Activated CD8-positive, alpha-beta memory T cell treated with anti-CD3 and anti-CD28 coated beads, Interleukin-2, amount 50 U/mL, for 48 hours (primary cell): Measurements from ENCODE around the gene RNF166.

Source experiments
- DNase-seq: peaks from one replicate; pipeline ENCODE4 v3.0.0-alpha.2; 2020

The RNF166 gene

DNA sequence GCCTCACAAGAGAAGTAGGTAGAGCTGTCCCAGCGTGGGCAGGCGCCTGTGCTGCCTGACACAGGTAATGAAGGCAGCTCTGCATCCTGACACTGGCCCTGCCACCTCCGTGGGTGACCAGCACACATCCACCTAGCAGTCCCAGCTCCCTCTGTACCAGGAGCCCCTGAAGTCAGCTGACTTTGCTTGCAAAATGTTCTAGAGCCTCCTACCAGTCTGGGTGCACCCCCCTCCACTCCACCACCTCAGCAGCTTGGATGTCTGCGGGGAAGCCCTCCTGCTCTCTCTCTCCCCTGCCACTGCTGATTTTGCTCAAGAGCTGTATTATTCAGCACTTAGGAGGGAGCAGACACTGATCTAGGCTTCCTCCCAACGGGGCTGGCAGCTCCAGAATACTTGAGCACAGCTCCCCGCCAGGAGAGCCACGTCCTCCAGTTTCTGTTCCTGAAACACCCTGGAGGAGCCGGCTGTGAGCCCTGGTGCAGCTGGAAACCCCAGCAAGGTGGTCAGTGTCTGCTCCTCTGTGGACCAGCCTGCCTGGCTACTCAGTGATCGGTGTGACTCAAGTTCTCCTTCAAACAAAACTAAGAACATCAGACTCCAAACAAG lies 1.0 kb downstream of the RNF166 start:
- no peak for DNase-seq

DNA sequence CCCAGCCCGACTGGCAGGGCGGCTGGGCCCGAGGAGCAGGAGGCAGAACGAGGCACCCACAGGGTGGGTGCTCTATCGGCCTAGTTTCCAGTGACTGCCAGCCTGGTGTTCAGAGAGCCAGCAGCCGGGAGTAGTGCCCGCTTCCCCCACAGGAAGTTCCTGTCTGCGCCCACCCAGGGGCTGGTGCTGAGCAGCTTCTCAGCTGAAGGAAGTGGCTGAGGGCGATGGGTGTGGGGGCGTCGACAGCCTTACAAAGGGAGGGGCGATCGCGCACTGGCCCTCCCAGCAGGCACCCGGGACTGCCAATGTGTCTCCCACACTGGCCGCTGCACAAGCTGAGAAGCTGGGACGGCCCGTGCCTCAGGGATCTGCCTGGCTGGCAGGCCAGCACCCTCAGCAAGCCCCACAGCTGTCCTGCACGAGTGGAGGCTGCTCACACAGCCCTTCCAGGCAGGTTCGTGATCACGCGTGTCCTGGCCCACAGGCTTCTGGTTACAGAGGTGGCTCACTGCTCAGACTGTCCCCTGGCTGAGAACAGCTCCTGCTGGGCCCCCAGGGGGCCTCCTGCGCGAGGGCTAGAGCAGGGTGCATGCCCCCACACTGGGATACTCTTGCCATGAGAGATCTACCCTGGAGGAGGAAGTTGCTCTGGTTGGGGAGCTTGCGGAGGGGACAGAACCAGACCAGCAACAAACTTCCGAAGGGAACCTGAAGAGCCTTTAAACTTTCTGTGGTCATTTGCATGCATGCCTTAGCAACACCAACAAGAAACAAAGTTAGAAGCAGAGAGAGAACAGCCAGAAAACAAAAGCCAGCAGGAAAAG lies 2.5 kb downstream of the RNF166 start:
- peak; percentile 87 for DNase-seq

DNA sequence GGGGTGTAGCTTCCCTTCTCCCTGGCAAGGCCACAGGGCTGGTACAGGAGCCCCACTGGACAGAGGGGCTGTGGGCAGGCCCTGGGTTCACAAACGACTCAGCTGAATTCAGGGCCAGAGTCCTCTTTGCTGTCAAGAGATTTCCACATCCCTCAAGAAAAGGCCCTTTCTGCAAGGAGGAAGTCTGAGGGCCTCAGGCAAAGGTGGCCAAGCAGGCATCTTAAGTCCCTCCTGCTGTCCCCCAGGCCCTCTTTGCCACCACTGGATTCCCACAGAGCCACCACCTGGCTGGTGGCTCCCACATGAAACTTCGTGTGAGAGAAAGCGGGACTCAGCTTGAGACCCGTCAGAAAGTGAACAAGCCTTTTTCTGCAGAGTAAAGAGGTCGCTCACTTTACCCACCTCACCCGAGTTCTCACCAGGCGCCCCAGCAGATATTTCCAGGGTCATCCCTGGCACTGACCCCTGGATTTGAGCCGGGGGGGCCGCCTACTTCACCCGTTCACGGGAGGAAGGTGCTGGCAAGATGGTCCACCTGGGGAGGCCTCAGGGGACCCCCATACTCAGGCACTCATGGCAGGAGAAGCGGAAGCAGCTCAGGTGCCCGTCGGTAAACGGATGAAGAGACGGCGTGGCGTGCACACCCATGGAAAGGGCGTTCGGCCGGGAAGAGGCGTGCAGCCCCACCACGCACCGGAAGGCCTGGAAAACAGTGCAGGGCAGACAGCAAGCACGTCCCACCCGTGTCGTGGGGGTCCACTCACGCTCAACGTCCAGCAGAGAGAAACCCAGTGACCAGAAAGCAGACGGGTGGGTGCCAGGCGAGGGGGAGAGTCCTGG lies 3.6 kb downstream of the RNF166 start:
- DNase-seq = no peak

DNA sequence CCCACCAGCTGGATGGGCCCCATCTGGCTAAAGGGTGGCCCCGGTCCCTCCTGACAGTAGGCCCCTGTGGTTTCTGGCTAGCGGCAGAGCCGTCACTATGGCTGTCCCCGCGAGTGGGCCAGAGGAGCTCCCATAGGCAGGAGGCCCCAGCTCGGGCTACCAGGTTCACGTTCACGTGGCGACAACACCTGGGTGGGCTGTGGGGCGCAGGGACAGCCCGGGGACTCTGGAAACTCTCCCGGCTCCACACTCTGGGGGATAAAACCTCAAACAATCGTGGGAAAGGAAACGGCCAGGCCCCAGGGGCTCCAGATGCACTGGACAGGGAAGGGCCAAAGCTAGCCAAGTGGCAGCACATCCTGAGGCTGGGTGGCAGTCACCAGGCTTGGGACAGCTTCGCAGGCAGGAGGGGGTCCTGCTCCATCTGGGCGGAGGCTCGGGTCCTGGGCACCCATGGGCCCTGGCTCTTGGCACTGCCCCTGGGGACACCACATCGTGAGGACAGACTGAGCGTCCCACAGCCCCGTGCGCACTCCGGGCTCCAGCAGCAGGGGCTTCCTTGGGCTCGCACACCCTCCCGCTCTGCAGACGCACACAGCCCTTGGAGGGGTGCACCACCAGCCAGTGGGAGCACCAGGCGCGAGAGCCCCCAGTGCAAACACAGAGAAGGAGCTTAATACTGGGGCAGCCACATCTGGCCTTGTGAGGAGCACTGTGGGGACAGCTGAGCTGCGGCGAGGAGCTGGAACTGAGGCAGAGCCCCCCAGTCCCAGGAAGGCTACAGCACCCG lies 4.4 kb downstream of the RNF166 start:
- peak; percentile 72 for DNase-seq

DNA sequence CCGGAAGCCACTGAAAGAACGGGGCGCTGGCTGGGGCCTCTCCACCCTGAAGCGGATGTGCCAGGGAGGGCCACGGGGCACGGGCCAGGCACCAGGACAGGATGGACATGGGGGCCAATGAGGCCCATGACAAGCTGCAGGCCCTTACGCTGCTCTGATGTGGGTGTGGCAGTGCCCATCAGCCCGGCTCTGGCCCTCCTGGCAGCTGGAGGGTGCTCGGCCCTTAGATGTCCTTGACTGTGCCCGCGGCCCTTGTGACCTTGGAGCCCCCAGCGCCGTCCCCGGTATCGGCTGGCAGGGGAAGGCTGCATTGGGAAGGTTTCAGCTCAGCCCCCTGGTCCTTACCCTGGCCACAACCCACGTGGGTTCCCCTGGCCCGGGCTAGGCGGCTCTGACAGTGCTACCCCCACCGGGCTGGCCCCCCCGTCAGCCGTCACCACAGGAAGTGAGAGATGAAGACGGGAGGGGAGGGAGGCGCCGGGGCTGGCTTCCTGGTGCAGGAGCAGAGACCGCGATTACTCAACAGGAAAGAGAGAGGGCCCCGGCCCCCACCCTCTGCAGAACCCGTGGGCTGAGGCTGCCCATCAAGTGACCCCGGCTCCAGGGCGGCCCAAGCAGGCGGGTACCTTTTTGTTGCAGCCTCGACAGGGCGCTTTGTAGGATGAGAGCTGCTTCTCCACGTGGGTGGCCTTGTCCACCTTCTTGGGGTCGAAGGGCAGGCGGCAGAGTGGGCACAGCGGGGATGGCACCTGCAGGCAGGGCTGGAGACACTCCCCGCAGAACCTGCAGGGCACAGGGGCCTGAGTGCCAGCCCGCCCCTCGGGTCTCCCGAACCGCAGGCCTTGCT lies 5.3 kb downstream of the RNF166 start:
- peak; percentile 94 for DNase-seq

DNA sequence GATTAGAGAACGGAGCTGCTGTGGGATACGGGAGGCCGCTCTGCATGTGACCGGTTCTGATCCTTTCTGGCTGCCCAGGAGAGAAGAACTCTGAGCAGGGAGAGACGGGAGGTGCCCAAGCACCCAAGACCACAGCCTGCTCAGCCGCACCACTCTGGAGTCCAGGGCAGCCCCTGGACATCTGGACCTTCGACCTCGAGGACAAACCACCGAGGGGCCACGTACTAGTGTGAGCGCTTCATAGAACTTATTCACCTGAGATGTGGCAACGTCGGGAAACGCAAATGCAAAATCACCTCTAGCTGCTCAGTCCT lies 5.9 kb downstream of the RNF166 start:
- DNase-seq = no peak

DNA sequence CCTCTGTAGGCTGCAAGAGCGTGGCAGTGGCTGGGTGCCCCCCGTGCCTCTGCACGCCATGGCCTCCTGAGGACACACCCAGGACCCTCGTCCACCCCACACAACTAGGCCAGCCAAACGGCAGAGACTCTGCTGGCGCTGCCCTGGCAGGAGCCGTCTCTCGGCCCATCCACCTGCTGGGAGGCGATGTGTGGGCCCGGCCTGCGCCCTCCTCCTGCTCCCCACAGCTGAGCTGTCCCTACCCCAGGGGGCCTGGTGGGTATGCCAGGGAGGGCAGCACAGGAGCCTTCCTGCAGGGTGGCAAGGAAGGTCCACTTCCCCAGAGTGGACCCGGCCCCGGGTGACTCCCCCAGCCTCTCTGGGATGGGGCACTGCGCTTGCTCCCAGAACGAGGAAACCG lies 7.0 kb downstream of the RNF166 start:
- DNase-seq = no peak

DNA sequence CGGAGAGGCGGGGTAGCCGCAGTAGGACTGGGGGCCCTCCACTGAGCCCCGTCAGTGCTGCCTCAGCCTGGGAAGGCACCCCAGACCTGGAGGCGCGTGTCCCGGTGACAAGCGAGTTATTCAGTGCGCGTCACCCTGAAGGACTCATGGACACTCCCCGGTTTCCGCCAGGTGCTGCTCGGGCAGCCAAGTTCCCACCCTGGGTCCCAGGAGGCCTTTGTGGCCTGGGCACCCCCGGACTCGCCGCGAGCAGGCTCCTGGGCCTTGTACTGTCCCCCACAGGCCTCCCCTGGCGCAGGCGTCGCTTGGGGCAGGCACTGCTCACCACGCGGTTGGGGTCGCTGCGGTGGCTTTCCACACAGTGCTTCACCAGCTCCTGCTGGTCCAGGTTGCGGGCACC lies 7.6 kb downstream of the RNF166 start:
- no peak for DNase-seq

DNA sequence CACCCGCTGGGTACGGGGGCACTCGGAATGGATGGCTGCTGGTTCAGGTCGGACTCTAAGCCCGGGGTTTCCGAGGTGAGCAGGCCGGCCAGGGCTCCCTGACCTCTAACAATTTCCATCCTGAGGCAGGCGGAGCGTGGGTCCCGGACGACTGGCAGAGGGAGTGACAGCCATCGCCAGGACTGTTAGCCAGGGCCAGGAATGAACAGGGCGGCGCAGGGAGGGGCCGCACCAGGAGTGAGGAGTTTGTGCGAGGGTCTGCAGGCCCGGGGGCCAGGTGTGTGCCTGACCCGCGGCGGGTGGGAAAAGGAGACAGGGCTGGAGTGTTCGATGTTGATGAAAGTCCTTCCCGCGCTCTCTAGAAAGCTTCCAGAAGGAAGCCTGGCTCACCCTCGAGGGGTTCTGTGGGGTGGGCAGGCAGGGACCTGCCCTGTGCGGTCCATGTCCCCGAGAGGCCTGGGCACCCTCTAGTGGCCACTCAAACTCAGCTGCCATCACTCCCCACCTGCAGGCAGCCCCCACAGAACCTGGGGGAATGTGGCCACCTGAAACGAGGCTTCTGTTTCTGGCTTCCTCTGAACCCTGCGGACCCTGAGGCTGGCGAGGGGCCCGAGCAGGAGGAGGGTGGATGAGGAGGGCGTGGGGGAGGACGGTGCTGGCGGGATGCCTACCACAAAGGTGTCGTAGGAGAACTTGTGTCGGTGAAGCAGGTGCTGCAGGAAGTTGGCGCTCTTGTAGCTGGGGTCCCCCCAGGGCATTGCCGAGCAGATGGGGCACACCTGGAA lies 8.2 kb downstream of the RNF166 start:
- no peak for DNase-seq

DNA sequence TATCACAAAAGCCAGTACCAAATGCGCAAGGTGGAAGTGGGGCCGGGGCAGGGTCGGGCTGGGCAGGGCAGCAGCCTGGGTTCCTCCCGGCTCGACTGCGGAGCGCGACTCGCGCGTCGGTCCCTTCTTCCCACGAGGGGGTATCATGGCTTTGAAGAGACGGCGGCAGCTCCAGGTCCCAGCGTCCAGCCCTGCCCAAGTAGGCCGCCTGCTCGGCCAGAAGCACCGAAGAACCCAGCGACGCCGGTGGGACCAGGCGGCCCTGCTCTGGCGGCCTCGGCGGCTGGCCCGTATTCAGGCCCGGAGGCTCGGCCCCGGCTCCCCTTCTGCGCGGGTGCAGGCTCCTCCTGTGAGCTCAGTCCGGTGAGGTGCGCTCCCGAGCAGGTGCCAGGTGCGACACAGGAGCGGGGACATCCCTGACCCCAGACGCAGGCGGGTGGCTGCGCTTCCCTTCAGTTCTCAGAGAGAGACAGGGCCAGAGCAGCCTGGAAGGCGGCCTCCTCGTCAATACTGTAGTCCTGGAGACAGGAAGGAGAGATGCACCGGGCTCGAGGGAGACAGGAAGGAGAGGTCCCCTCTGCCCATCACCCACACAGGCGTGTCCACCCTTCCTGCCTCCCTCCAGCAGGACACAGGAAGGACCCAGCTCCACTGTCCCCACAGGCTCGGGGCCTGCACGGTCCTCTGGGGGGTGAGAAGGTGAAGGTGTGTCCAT lies 8.9 kb downstream of the RNF166 start:
- no peak for DNase-seq

DNA sequence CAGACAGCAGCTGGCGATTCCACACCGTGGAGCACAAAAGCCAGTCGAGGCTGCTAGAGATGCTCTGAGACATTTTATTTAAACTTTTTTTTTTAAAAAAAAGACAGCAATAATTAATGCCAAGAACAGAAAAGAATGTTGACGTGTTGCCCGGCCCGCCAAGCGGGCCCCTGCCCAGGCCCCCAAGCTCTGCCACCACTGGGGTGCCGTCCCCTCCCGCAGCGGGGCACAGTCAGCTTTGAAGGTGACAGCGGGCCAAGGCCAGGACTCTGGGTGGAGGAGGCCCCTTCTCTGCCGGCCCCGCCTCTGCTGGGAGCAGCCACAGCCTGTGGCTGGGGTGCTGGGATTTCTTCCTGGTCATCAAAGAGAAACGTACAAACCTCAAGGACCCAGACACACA lies 9.8 kb downstream of the RNF166 start:
- DNase-seq = no peak

DNA sequence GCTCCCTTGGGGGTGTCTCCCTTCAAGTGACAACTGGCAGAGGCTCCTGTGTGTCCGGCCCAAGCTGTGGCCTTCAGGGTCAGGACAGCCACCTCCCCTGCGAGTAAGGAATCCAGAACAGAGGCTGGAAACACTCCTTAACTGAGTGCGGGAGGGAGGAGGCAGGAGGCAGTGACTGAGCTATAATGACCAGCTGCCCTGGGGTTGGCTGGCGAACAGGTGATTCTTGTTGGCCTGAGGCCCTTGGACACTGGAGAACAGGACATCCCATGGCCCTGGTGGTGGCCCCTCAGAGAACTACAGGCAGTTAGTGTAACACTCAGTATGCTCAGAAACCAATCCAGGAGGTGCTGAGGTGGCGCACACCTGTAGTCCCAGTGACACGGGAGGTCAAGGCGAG lies 10.5 kb downstream of the RNF166 start:
- no peak for DNase-seq

DNA sequence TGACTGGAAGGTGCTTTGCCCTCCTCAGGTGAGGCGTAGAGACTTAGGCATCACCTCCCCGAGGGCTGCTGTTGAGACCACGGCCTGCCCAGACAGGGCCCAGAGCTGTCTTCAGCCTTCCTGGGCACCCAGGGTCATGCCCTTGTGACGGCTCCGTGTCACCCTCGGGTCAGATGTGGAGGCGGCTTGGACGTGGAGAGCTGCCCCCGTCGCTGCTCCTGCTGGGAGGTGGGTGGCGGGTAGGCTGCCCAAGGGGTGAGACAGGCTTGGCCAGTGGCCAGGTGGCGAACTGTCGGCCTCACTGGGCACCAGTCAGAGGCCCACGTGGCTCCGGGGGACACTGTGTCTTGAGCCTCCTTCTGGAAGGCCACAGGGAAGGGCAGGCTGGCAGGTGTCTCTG lies 11.0 kb downstream of the RNF166 start:
- no peak for DNase-seq

DNA sequence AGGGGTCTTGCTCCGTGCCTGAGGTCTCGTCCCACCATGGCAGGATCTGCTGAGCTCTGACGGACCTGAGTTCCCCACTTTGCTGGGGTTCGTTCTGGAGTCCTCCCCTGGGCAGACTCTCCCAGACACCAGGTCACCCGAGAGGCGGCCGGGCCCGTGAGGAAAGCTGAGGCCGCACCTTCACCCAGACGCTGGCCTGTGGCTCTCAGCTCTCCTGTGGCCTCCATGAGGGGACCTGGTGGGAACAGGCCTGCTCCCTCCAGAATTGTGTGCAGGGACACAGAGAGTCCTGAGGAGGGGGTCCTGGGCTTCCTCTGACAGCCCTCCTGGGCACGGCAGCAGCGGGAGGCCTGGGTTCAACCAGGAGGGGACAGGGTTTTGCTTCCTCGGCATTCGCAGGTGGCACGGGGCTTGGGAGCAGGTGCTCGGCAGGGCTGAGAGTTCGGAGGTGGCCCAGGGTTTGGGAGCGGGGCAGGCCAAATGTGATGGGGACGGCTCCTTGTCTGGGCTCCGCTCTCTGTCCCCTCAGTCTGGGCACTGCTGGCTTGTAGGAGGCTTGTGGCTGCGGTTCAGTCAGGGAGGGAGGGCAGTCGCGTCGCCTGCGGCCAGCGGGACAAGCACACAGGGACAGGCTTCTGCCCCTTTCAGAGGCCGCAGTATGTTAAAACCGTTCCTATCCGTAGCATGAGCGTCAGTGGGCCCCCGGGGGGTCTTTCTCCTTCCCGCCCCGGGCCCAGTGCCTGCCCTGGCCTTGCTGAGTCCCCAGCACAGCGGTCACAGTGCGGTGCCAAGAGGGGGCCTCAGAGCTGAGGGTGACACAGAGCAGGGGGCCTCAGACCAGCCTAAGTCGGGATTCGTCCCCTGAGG lies 11.8 kb downstream of the RNF166 start:
- DNase-seq = no peak

DNA sequence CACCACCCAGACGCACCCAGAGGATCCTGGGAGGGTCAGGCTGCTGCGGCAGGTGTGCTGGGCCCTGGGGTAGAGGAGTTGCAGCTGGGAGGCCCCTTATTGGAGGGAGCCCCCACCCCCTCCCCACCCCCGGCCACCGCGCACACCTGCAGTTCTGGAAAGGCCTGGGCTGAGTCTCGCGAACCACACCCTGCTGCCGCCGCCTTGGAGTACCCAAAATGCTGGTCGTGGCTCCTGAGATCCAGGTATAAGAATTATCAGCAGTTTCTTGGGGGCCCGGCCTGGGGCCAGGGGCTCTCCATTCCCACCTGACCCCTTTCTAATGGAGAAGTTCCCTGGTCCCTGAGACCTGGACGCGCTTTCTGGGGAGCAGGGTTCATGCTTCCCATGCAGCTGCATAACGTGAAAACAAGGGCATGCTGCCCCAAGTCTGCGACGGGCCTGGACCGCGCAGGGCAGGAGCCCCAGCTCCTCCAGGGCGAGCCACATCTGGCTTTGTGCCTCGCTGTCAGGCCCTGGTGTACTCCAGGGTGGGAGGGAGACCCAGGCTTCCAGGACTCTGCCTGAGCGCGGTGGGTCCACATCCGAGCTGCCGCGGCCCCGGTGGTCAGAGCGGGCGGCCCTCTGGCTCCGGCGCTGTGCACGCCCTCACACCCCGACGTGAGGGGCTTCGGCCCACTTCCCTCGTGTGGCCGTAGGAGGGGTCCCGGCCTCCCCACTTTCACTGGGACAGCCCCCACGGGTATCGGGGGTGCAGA lies 12.6 kb downstream of the RNF166 start:
- DNase-seq = no peak

DNA sequence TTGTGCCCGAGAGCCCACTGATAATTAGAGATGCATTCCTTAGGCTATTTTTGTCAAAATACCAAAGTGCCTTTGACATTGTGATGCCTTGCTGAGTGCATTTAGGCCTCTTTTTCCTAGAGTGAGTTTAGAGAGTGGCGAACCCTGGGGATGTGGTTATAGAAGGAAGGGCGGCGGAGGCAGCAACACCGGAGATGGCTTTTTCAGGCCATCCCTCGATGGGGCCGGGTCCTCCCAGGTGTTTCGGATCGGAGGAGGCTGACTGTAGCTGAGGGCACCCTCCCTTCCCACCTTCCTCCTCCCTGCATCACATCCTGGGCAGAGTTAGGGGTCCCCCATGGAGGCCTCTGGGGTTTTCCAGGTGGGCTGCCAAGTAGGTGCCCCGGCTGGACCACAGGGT lies 13.3 kb downstream of the RNF166 start:
- no peak for DNase-seq

DNA sequence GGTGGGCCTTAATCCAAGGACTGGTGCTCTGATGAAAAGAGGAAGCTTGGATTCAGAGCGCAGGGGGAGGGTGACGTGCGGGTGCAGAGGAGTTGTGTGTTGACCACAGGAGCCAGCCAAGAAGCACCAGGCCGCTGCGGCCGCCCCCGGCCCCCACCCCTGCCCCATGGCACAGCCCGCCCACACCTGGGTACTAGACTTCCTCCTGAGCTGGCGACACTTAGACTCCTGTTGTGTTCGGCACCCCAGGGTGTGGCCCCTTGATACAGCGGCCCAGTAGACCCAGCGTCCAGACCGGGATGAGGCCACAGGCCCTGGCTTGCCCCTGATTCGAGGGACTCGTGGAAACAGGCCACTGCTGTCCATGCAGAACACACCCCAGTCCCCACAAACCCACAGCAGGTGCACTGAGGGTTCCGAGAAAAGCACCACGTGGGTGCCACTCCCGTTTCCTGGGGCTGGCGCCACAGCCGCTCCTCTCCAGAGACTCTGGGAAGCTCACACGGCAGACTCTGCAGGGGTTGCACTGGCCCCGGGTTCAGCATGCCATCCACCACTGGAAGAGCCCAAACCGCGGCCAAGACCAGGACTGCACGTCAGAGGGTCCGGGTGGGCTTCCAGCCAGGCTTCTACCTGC lies 14.2 kb downstream of the RNF166 start:
- no peak for DNase-seq

DNA sequence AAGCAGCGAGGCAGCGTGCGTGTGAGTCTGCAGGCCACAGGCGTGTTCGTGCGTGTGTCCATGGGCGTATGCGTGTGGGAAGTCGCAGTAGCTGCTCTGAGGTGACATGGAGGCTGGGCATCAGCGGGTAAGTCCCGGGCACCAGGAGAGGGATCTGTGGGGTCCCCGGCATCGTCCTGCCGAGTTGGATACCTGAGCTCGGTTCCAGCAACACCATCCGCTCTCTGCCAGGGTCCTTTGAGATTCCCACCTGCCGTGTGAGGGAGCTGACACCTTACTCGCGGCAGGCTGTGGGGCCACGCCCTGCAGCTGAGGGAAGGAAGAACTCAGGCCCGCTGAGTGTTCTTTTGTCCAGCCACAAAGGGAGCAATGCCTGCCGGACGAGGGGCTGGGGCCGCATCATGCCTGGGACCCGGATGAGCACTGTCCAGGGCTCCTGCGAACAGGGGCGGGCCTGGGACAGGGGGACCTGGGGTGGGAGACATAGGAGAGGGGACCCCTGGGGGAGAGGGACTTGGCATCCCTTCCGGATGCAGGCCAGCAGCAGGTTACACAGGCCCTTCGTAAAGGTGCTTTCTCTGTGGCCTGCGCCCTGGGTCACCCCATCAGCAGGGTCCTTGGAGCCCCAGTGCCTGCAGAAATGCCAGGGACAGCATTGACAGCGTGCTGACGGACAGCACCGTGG lies 14.9 kb downstream of the RNF166 start:
- DNase-seq = no peak
